Omental fat pad (tissue), 4 donors: Measurements from ENCODE around the gene RHEX. TPM values are rescaled to one million over a fixed set of nuclear protein-coding genes. Genes with fewer than 3 reads are reported as not detected.

Source experiments
- ATAC-seq: fragments of 150-250 bp; one replicate; pipeline ENCODE4 v1.9.1; 2016; ENCODE audit warnings: mild to moderate bottlenecking, moderate library complexity; ENCODE audit not compliant: low FRiP score
- DNase-seq: peaks from one replicate; pipeline ENCODE4 v3.0.0-alpha.2; 2019; ENCODE audit warnings: low spot score
- CTCF ChIP-seq, 3 donors: fragments of 450-650 bp; IDR thresholded peaks; one replicate each; pipeline ENCODE4 v1.5.1; 2016 to 2017; ENCODE audit warnings: antibody characterized with exemption in 3 of 3, mild to moderate bottlenecking in 3 of 3, moderate library complexity in 2 of 3
- total RNA-seq, 4 donors: library from RNA; depleted of rRNA; stranded (reverse); fragments of >200 nt; gene quantifications; one replicate each; pipeline ENCODE4 v1.1.0, GENCODE V29; 2016

RHEX gene
- total RNA-seq, 4 donors from 2014 or later, result 1.1 to 5.4 (median 1.8) TPM

DNA sequence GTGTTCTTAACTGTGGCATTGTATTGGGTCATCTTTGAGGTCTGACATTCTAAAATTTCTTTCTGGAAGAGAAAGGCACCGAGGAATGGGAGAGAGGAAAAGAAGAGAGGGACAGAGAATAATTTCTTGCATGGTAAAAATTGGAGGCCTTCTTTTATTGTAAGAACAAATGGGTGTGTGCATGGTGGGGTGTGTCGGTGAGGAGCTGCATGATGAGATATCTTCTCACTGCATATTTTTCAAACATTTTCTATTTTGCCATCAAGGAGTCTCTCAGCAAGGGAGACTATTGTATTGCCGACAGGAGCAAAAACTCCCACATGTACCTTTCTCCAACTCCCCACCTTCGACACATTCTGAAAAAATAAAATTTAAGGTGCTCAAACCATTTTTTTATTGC lies 22.8 kb upstream of the RHEX start:
- no peak for TF ChIP-seq CTCF (IDR thresholded peaks at IDR 0.05)
- ATAC-seq (no peak), DNase-seq (no peak)

GRCh38 chr1:206030714-206031113 lies 22.3 kb upstream of the RHEX start:
- ATAC-seq (peak; percentile 69), DNase-seq (peak; percentile 41)
- peak in 1 of 3 donors; percentile 19 for TF ChIP-seq CTCF (IDR thresholded peaks at IDR 0.05)

DNA sequence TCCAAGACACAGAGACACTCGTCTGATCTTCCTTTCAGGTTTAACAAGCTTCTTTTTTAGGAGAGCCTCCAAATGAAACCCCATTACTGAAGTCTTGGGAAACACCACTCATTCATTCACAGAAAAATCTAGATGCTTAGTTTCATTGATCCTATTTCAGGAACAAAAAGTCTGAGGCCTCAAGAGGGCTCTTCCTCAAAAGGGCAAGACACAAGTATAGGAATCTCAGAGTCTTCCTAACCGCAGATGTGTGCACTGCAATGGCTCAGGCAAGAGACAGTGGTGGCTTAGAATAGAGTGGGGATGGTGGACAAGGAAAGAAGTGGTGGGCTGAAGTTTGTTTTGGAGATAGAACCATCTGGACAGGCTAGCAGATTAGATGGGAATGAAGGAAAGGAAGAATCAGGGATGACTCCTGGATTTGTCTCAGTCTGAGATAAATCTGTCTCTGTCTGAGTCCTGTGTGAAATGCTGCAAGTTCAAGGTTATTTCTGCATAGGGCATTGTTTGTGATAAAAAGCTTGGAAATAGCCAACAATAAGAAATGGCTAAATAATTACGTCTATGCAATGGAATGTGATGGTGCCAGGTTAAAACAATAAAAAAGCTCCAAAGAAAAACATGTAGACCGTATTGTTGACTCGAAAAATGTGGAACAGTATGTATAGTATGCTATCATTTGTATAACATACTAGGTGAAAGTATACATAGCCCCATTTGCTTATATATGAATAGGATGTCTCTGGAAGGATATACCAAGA lies 20.4 kb upstream of the RHEX start:
- no peak for TF ChIP-seq CTCF (IDR thresholded peaks at IDR 0.05)
- ATAC-seq (no peak), DNase-seq (no peak)

GRCh38 chr1:206035027-206035426 lies 17.9 kb upstream of the RHEX start:
- no peak for TF ChIP-seq CTCF (IDR thresholded peaks at IDR 0.05)
- DNase-seq (no peak), ATAC-seq (no peak)

- TF ChIP-seq CTCF (IDR thresholded peaks at IDR 0.05), result no peak
- DNase-seq, result no peak
- no peak for ATAC-seq
These were observed 16.1 kb upstream of the RHEX start for GRCh38 chr1:206036663-206037455.

DNA sequence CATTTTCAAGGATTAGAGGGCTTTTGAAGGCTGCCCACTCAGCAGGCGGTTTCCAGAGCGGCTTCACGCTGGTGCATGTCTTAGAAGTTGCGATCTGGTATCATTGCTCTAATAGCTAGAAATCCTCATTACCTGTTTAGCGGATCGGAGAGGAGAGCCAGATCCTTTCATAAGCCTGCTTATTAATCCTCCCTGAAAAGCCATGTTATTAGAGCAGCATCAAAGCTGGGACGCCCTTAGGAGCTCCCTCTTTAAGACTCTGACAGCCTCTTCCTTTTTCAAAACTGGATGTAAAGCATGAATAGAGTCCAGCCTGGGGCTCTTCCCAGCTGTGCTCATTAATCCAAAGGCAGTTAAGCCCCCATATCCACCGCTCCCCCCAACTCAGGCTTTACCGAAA lies 15.4 kb upstream of the RHEX start:
- no peak for ATAC-seq
- no peak for DNase-seq
- no peak for TF ChIP-seq CTCF (IDR thresholded peaks at IDR 0.05)
